ENCODE measurements around the gene NAT8L.
A peak's percentile ranks its signal among the peaks of the same experiment; 100 is the strongest.

NAT8L gene

GRCh38 chr4:2101346-2102044, 42.4 kb downstream of the NAT8L start:
- no peak for DNase-seq (ENCODE audit: extremely low read depth, low read depth)
- H3K4me3 ChIP-seq (replicated peaks; ENCODE audit: low read depth, low read length), result no peak overlapping the region
- no peak for TF ChIP-seq CTCF (IDR thresholded peaks at IDR 0.05; ENCODE audit: low read depth, low read length, missing control alignments)

- DNase-seq (ENCODE audit: extremely low read depth, low read depth), result no peak
- no peak overlapping the region for H3K4me3 ChIP-seq (replicated peaks; ENCODE audit: low read depth, low read length)
- no peak for TF ChIP-seq CTCF (IDR thresholded peaks at IDR 0.05; ENCODE audit: low read depth, low read length, missing control alignments)
Measured at GRCh38 chr4:2102045-2102883, 43.1 kb downstream of the NAT8L start.

- no peak for DNase-seq (ENCODE audit: extremely low read depth, low read depth)
- TF ChIP-seq CTCF (IDR thresholded peaks at IDR 0.05; ENCODE audit: low read depth, low read length, missing control alignments), result no peak
- no peak overlapping the region for H3K4me3 ChIP-seq (replicated peaks; ENCODE audit: low read depth, low read length)
Measured at GRCh38 chr4:2103127-2103842, 44.2 kb downstream of the NAT8L start.

- no peak overlapping the region for H3K4me3 ChIP-seq (replicated peaks; ENCODE audit: low read depth, low read length)
- DNase-seq (ENCODE audit: extremely low read depth, low read depth), result no peak
- TF ChIP-seq CTCF (IDR thresholded peaks at IDR 0.05; ENCODE audit: low read depth, low read length, missing control alignments), result no peak
Measured at GRCh38 chr4:2103843-2104547, 44.9 kb downstream of the NAT8L start.

GRCh38 chr4:2104556-2105345, 45.6 kb downstream of the NAT8L start:
- DNase-seq (ENCODE audit: extremely low read depth, low read depth), result no peak
- no peak for TF ChIP-seq CTCF (IDR thresholded peaks at IDR 0.05; ENCODE audit: low read depth, low read length, missing control alignments)
- no peak overlapping the region for H3K4me3 ChIP-seq (replicated peaks; ENCODE audit: low read depth, low read length)

- DNase-seq (ENCODE audit: extremely low read depth, low read depth), result peak; percentile 14
- no peak overlapping the region for H3K4me3 ChIP-seq (replicated peaks; ENCODE audit: low read depth, low read length)
- TF ChIP-seq CTCF (IDR thresholded peaks at IDR 0.05; ENCODE audit: low read depth, low read length, missing control alignments), result no peak
Measured at GRCh38 chr4:2105559-2105958, 46.4 kb downstream of the NAT8L start.

Measured in HFF-Myc (cell line).